Measurements from ENCODE around the gene AKIRIN2. TPM values are rescaled to one million over a fixed set of nuclear protein-coding genes. Genes with fewer than 3 reads are reported as not detected.

AKIRIN2 gene
- polyA plus RNA-seq, 1 of the 3 experiments (the other 2 are of a cell fraction): 19.0 TPM

- H3K9me3 ChIP-seq: no peaks in the 10 kb centered on the region
- H3K4me2 ChIP-seq: no peak overlapping the region
Observed at GRCh38 chr6:87653074-87653962, 48.7 kb downstream of the AKIRIN2 start.

DNA sequence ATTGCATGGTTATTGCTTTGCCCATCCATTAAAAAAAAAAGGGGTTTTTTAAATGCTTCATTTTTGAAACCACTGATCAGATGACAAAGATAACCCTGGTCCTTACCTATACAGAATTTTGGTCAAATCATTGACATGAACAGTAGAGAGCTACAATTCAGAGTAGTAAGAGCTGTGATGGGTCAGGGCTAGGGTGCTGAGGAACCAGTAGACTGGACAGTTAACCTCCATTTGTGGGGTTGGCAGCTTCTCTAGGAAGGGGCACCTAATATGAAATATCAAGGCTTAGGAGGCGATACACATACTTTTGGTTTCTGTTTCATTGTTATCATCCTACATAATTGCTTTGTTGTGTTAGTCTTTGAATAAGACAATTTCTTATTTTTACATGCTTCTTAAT is 57.0 kb downstream of the AKIRIN2 start:
- Histone ChIP-seq H3K4me3 (ENCODE audit: low read depth in 2 of 2, low read length in 1 of 2) (no peak overlapping the region), H3K36me3 (replicated peaks in 1 of 2; ENCODE audit: control insufficient read depth in 1 of 2, insufficient read depth in 2 of 2, low read length in 1 of 2) (peaks cover 3 to 10% of the 10 kb centered on the region in 2 experiments), H4K20me1 (ENCODE audit: insufficient read depth) (no peaks in the 10 kb centered on the region), H3K4me2 (no peak overlapping the region), H3F3A (replicated peaks; ENCODE audit: insufficient read depth) (peaks cover 5% of the 10 kb centered on the region), H3K9me2 (no peaks in the 10 kb centered on the region), H2AFZ (ENCODE audit: low read depth) (no peak overlapping the region; the same call in 1 of the 2 replicates), H3K27ac (ENCODE audit: low read depth in 2 of 2, low read length in 1 of 2) (no peak overlapping the region), H3K9me3 (no peaks in the 10 kb centered on the region), H3K4me1 (ENCODE audit: control insufficient read depth in 1 of 2, insufficient read depth in 2 of 2, low read depth in 1 of 2, low read length in 1 of 2) (no peaks in the 10 kb centered on the region), H3K27me3 (ENCODE audit: insufficient read depth) (no peaks in the 10 kb centered on the region), H3K9ac (no peak overlapping the region), H3K79me2 (ENCODE audit: insufficient read depth) (no peaks in the 10 kb centered on the region)
- ChIA-PET CTCF (interaction anchor here (0.6 kb wide), 1 partner anchor 645 kb away, joined by 4 read pairs; no protein-coding TSS in a partner anchor), POLR2A (no interaction called here)
- 100% methylated on average over 1 of the region's 1 CpG for WGBS (ENCODE audit: low lambda C conversion rate)
- DNase-seq: no peak
- no peak for TF ChIP-seq FOSL2 (IDR thresholded peaks at IDR 0.05; ENCODE audit: borderline replicate concordance, low read depth)
- no peak for TF ChIP-seq RCOR1 (IDR thresholded peaks at IDR 0.05; ENCODE audit: low read length)
- no peak for TF ChIP-seq CHD2 (IDR thresholded peaks at IDR 0.05; ENCODE audit: low read length, partially characterized antibody)
- no peak for TF ChIP-seq EP300 (IDR thresholded peaks at IDR 0.05; ENCODE audit: borderline replicate concordance in 1 of 2, low read depth in 1 of 2, low read length in 1 of 2)
- no peak for TF ChIP-seq REST (IDR thresholded peaks at IDR 0.05; ENCODE audit: low read depth, low read length)
- no peak for TF ChIP-seq FOXJ3 (CRISPR knock-in tag; IDR thresholded peaks at IDR 0.05)
- TF ChIP-seq MXI1 (IDR thresholded peaks at IDR 0.05; ENCODE audit: low read depth, low read length): no peak
- TF ChIP-seq NRF1 (IDR thresholded peaks at IDR 0.05; ENCODE audit: low read depth, low read length): no peak
- no peak for TF ChIP-seq SMC3 (IDR thresholded peaks at IDR 0.05; ENCODE audit: low read depth, low read length)

More at GRCh38 chr6:87653074-87653962, 48.7 kb downstream of the AKIRIN2 start:
- Histone ChIP-seq H3K4me1 (ENCODE audit: control insufficient read depth in 1 of 2, insufficient read depth in 2 of 2, low read depth in 1 of 2, low read length in 1 of 2) (peaks cover 0 to 20% of the 10 kb centered on the region in 2 experiments; a peak in 1 of 4 replicates), H3K27ac (ENCODE audit: low read depth in 2 of 2, low read length in 1 of 2) (no peak overlapping the region), H3K79me2 (ENCODE audit: insufficient read depth) (no peaks in the 10 kb centered on the region), H3K36me3 (replicated peaks in 1 of 2; ENCODE audit: control insufficient read depth in 1 of 2, insufficient read depth in 2 of 2, low read length in 1 of 2) (peaks cover 20 to 33% of the 10 kb centered on the region in 2 experiments), H4K20me1 (ENCODE audit: insufficient read depth) (no peaks in the 10 kb centered on the region), H2AFZ (ENCODE audit: low read depth) (no peak overlapping the region), H3K27me3 (ENCODE audit: insufficient read depth) (no peaks in the 10 kb centered on the region), H3K9me2 (no peaks in the 10 kb centered on the region), H3K9ac (no peak overlapping the region), H3F3A (replicated peaks; ENCODE audit: insufficient read depth) (peaks cover 6% of the 10 kb centered on the region), H3K4me3 (ENCODE audit: low read depth in 2 of 2, low read length in 1 of 2) (no peak overlapping the region)
- CTCF ChIA-PET: interaction anchor here (1.1 kb wide), 1 partner anchor 26 kb away, joined by 4 read pairs; no protein-coding TSS in a partner anchor
- TF ChIP-seq TCF12 (IDR thresholded peaks at IDR 0.05) (no peak), IRF3 (IDR thresholded peaks at IDR 0.05; ENCODE audit: low read depth, low read length) (no peak), MXI1 (IDR thresholded peaks at IDR 0.05; ENCODE audit: low read depth, low read length) (no peak), FOSL2 (IDR thresholded peaks at IDR 0.05; ENCODE audit: borderline replicate concordance, low read depth) (no peak), SMC3 (IDR thresholded peaks at IDR 0.05; ENCODE audit: low read depth, low read length) (no peak), FOXJ3 (CRISPR knock-in tag; IDR thresholded peaks at IDR 0.05) (no peak), TEAD4 (IDR thresholded peaks at IDR 0.05; ENCODE audit: borderline replicate concordance, insufficient read depth) (no peak), MEF2A (IDR thresholded peaks at IDR 0.05; ENCODE audit: borderline replicate concordance, low read depth) (no peak)
- DNase-seq: no peak
- POLR2A ChIA-PET: no interaction called here
- WGBS (ENCODE audit: low lambda C conversion rate): 61% methylated on average over 3 of the region's 3 CpGs

Data from SK-N-SH (cell line).